Activated naive CD4-positive, alpha-beta T cell treated with anti-CD3 and anti-CD28 coated beads, Interleukin-2, amount 10 ng/mL, durations not matched to agents 5 hours and 36 hours (primary cell): ENCODE measurements around the gene USP9X. TPM values are rescaled to one million over a fixed set of nuclear protein-coding genes. Genes with fewer than 3 reads are reported as not detected.

Source experiments
- total RNA-seq, 2 experiments: library from RNA; stranded (reverse); gene quantifications; one replicate each; pipeline ENCODE4 v1.2.3, GENCODE V29; 2021

Gene USP9X
- 10 to 100 TPM; 48.5 to 49.6 TPM for total RNA-seq

GRCh38 chrX:41084893-41085511 lies at the start of gene USP9X:
TSS of gene USP9X (plus strand) at chrX:41085445. CDS start at chrX:41123629, 38,184 bp downstream.

Other genes with a start within 250 kb of the USP9X start
- 100 to 1,000 TPM; 227 to 253 TPM for gene DDX3X, start 248.7 kb downstream of the USP9X start, total RNA-seq